Measurements from ENCODE around the gene SLIT3.

Gene SLIT3

GRCh38 chr5:168686837-168687236 is 614.1 kb downstream of the SLIT3 start:
- TF ChIP-seq GABPA (IDR thresholded peaks at IDR 0.05; ENCODE audit: low read depth) (no peak), CTCF (IDR thresholded peaks at IDR 0.05; ENCODE audit: insufficient read depth, low read length) (no peak), SPI1 (IDR thresholded peaks at IDR 0.05; ENCODE audit: borderline replicate concordance, low read depth) (no peak), REST (IDR thresholded peaks at IDR 0.05; ENCODE audit: insufficient replicate concordance, low read depth) (no peak), POLR2AphosphoS5 (IDR thresholded peaks at IDR 0.05; ENCODE audit: low read depth) (no peak)
- H3K4me3 ChIP-seq (replicated peaks; ENCODE audit: insufficient read depth, low read length), result no peak overlapping the region
- no peak for DNase-seq (ENCODE audit: low read depth in 1 of 2, low spot score in 1 of 2)
- no peaks in the 10 kb centered on the region for H3K27me3 ChIP-seq (ENCODE audit: insufficient read depth, poor library complexity, severe bottlenecking)
- no peak overlapping the region for H3K27ac ChIP-seq (replicated peaks)

GRCh38 chr5:168685566-168685965 is 615.4 kb downstream of the SLIT3 start:
- TF ChIP-seq GABPA (IDR thresholded peaks at IDR 0.05; ENCODE audit: low read depth) (no peak), SPI1 (IDR thresholded peaks at IDR 0.05; ENCODE audit: borderline replicate concordance, low read depth) (no peak), CTCF (IDR thresholded peaks at IDR 0.05; ENCODE audit: insufficient read depth, low read length) (no peak), POLR2AphosphoS5 (IDR thresholded peaks at IDR 0.05; ENCODE audit: low read depth) (no peak), REST (IDR thresholded peaks at IDR 0.05; ENCODE audit: insufficient replicate concordance, low read depth) (no peak)
- no peaks in the 10 kb centered on the region for H3K27me3 ChIP-seq (ENCODE audit: insufficient read depth, poor library complexity, severe bottlenecking)
- no peak for DNase-seq (ENCODE audit: low read depth in 1 of 2, low spot score in 1 of 2)
- no peak overlapping the region for H3K27ac ChIP-seq (replicated peaks)
- no peak overlapping the region for H3K4me3 ChIP-seq (replicated peaks; ENCODE audit: insufficient read depth, low read length)

GRCh38 chr5:168683927-168684295 is 617.0 kb downstream of the SLIT3 start:
- Histone ChIP-seq H3K4me3 (replicated peaks; ENCODE audit: insufficient read depth, low read length) (no peak overlapping the region), H3K27me3 (ENCODE audit: insufficient read depth, poor library complexity, severe bottlenecking) (no peaks in the 10 kb centered on the region), H3K27ac (replicated peaks) (no peak overlapping the region)
- TF ChIP-seq REST (IDR thresholded peaks at IDR 0.05; ENCODE audit: insufficient replicate concordance, low read depth) (no peak), SPI1 (IDR thresholded peaks at IDR 0.05; ENCODE audit: borderline replicate concordance, low read depth) (no peak), CTCF (IDR thresholded peaks at IDR 0.05; ENCODE audit: insufficient read depth, low read length) (no peak), POLR2AphosphoS5 (IDR thresholded peaks at IDR 0.05; ENCODE audit: low read depth) (no peak), GABPA (IDR thresholded peaks at IDR 0.05; ENCODE audit: low read depth) (no peak)
- DNase-seq (ENCODE audit: low read depth in 1 of 2, low spot score in 1 of 2), result no peak
